Measurements from ENCODE around the gene PLA2G4D.

GRCh38 chr15:42082141-42082540 lies 12.2 kb downstream of the PLA2G4D start:
- TF ChIP-seq RAD21 (conservative IDR thresholded peaks at IDR 0.05) = no peak
- TF ChIP-seq SMC3 (conservative IDR thresholded peaks at IDR 0.05; ENCODE audit: poor library complexity) = no peak
